Activated CD4-positive, alpha-beta memory T cell treated with anti-CD3 and anti-CD28 coated beads for 36 hours (primary cell): ENCODE results near the gene SYCP3. TPM values are rescaled to one million over a fixed set of nuclear protein-coding genes. Genes with fewer than 3 reads are reported as not detected.
"Not testable (repeated sequence)": the region's sequence is repeated elsewhere in the genome, so short reads cannot be mapped to it uniquely, and the experiment has no call there.

Experiments
- CTCF ChIA-PET: fragments of 350-600 bp; sonication (Branson Sonifier 250); formaldehyde crosslinking; loops from one replicate; lab custom pipeline; 2021; ENCODE audit warnings: antibody characterized with exemption, inconsistent platforms; lab: Charles Lee
- POLR2A ChIA-PET: fragments of 350-600 bp; sonication (Branson Sonifier 250); formaldehyde crosslinking; loops from one replicate; lab custom pipeline; 2021; ENCODE audit warnings: antibody characterized with exemption; lab: Charles Lee
- DNase-seq: peaks from one replicate; pipeline ENCODE4 v3.0.0-alpha.2; 2020
- H3K27ac Mint-ChIP-seq: one replicate; pipeline ENCODE4 v1.8.0; 2021; ENCODE audit warnings: mixed read lengths
- H3K27me3 Mint-ChIP-seq: one replicate; pipeline ENCODE4 v1.8.0; 2021; ENCODE audit warnings: mixed read lengths
- H3K36me3 Mint-ChIP-seq: one replicate; pipeline ENCODE4 v1.8.0; 2021; ENCODE audit warnings: mixed read lengths
- H3K4me1 Mint-ChIP-seq: one replicate; pipeline ENCODE4 v1.8.0; 2021; ENCODE audit warnings: low read depth, mixed read lengths
- H3K4me3 Mint-ChIP-seq: one replicate; pipeline ENCODE4 v1.8.0; 2021; ENCODE audit warnings: mild to moderate bottlenecking, mixed read lengths
- H3K9me3 Mint-ChIP-seq: one replicate; pipeline ENCODE4 v1.8.0; 2021; ENCODE audit warnings: mixed read lengths
- intact Hi-C: fragments of 100-400 bp; cut with micrococcal nuclease; formaldehyde crosslinking; loops from one replicate; pipeline ENCODE4 v1.15.1; 2023
- total RNA-seq, 2 experiments: library from RNA; stranded (reverse); gene quantifications; one replicate each; pipeline ENCODE4 v1.2.3, GENCODE V29; 2021

SYCP3 gene
- total RNA-seq, 2 experiments from 2014 or later = 0.07 TPM; not detected in 1

- Mint-ChIP-seq H3K27me3 (no peaks in the 10 kb centered on the region), H3K4me1 (no peaks in the 10 kb centered on the region), H3K27ac (no peak overlapping the region), H3K9me3 (no peaks in the 10 kb centered on the region), H3K36me3 (peaks cover 17% of the 10 kb centered on the region), H3K4me3 (no peak overlapping the region)
- ChIA-PET CTCF (no interaction called here), POLR2A (interaction anchor here (0.5 kb wide), 1 partner anchor 201 kb away, joined by 3 read pairs; no protein-coding TSS in a partner anchor)
- no peak for DNase-seq
- intact Hi-C loops = no loop called here
Measured at GRCh38 chr12:101737476-101737875, 1.8 kb downstream of the SYCP3 start.

GRCh38 chr12:101734482-101734881, 4.8 kb downstream of the SYCP3 start:
- H3K36me3 Mint-ChIP-seq = peaks cover 20% of the 10 kb centered on the region
- POLR2A ChIA-PET, H3K4me1 Mint-ChIP-seq, H3K27ac Mint-ChIP-seq, H3K4me3 Mint-ChIP-seq, H3K27me3 Mint-ChIP-seq, CTCF ChIA-PET, DNase-seq, H3K9me3 Mint-ChIP-seq, intact Hi-C loops: not testable (repeated sequence)

- POLR2A ChIA-PET = no interaction called here
- Mint-ChIP-seq H3K9me3 (no peaks in the 10 kb centered on the region), H3K4me3 (no peak overlapping the region), H3K4me1 (no peaks in the 10 kb centered on the region), H3K27me3 (no peaks in the 10 kb centered on the region), H3K36me3 (peaks cover 20% of the 10 kb centered on the region), H3K27ac (no peak overlapping the region)
- CTCF ChIA-PET = interaction anchor here (1.0 to 1.2 kb wide), 2 partner anchors 41 to 319 kb away, joined by 3 read pairs; no protein-coding TSS in a partner anchor
- intact Hi-C loops = no loop called here
- DNase-seq = no peak
Measured at GRCh38 chr12:101733166-101733565, 6.1 kb downstream of the SYCP3 start.

GRCh38 chr12:101732318-101732717, 6.9 kb downstream of the SYCP3 start:
- Mint-ChIP-seq H3K36me3 (peaks cover 15% of the 10 kb centered on the region), H3K27me3 (no peaks in the 10 kb centered on the region), H3K9me3 (no peaks in the 10 kb centered on the region), H3K27ac (no peak overlapping the region), H3K4me1 (no peaks in the 10 kb centered on the region), H3K4me3 (no peak overlapping the region)
- ChIA-PET POLR2A (no interaction called here), CTCF (interaction anchor here (1.0 to 1.2 kb wide), 2 partner anchors 42 to 318 kb away, joined by 3 read pairs; no protein-coding TSS in a partner anchor)
- no peak for DNase-seq
- intact Hi-C loops = no loop called here

GRCh38 chr12:101729842-101730241, 9.4 kb downstream of the SYCP3 start:
- ChIA-PET CTCF (no interaction called here), POLR2A (no interaction called here)
- H3K36me3 Mint-ChIP-seq = peaks cover 19% of the 10 kb centered on the region
- no peaks in the 10 kb centered on the region for H3K4me1 Mint-ChIP-seq
- no peak for DNase-seq
- no peak overlapping the region for H3K27ac Mint-ChIP-seq
- no peak overlapping the region for H3K4me3 Mint-ChIP-seq
- intact Hi-C loops = no loop called here
- no peaks in the 10 kb centered on the region for H3K9me3 Mint-ChIP-seq
- H3K27me3 Mint-ChIP-seq = no peaks in the 10 kb centered on the region

- CTCF ChIA-PET = no interaction called here
- POLR2A ChIA-PET = no interaction called here
- Mint-ChIP-seq H3K27ac (no peak overlapping the region), H3K27me3 (no peaks in the 10 kb centered on the region), H3K4me1 (no peaks in the 10 kb centered on the region), H3K36me3 (peaks cover 13% of the 10 kb centered on the region), H3K4me3 (no peak overlapping the region), H3K9me3 (no peaks in the 10 kb centered on the region)
- no peak for DNase-seq
- intact Hi-C loops = no loop called here
Measured at GRCh38 chr12:101727098-101727497, 12.2 kb downstream of the SYCP3 start.

GRCh38 chr12:101722392-101722791, 16.9 kb downstream of the SYCP3 start:
- ChIA-PET CTCF (interaction anchor here (0.6 kb wide), 1 partner anchor 304 kb away, joined by 6 read pairs; no protein-coding TSS in a partner anchor), POLR2A (no interaction called here)
- no peak for DNase-seq
- no peaks in the 10 kb centered on the region for H3K9me3 Mint-ChIP-seq
- no peak overlapping the region for H3K4me3 Mint-ChIP-seq
- H3K27me3 Mint-ChIP-seq = no peaks in the 10 kb centered on the region
- peaks cover 8% of the 10 kb centered on the region for H3K36me3 Mint-ChIP-seq
- H3K4me1 Mint-ChIP-seq = no peaks in the 10 kb centered on the region
- intact Hi-C loops = no loop called here
- H3K27ac Mint-ChIP-seq = no peak overlapping the region

GRCh38 chr12:101720118-101720517, 19.1 kb downstream of the SYCP3 start:
- POLR2A ChIA-PET = no interaction called here

GRCh38 chr12:101719566-101719965, 19.7 kb downstream of the SYCP3 start:
- POLR2A ChIA-PET = no interaction called here
- no peaks in the 10 kb centered on the region for H3K27me3 Mint-ChIP-seq
- no peak for DNase-seq
- H3K4me3 Mint-ChIP-seq = no peak overlapping the region
- H3K4me1 Mint-ChIP-seq = no peaks in the 10 kb centered on the region
- H3K36me3 Mint-ChIP-seq = peaks cover 4% of the 10 kb centered on the region
- CTCF ChIA-PET = no interaction called here
- no peak overlapping the region for H3K27ac Mint-ChIP-seq
- intact Hi-C loops = loop anchor here (5.0 kb wide), 1 partner anchor 47 kb away; no protein-coding TSS in a partner anchor
- H3K9me3 Mint-ChIP-seq = no peaks in the 10 kb centered on the region

More at GRCh38 chr12:101720118-101720517, 19.1 kb downstream of the SYCP3 start:
- H3K4me1 Mint-ChIP-seq = no peaks in the 10 kb centered on the region
- no peak overlapping the region for H3K4me3 Mint-ChIP-seq
- H3K9me3 Mint-ChIP-seq = no peaks in the 10 kb centered on the region
- H3K27me3 Mint-ChIP-seq = no peaks in the 10 kb centered on the region
- peaks cover 4% of the 10 kb centered on the region for H3K36me3 Mint-ChIP-seq
- CTCF ChIA-PET = no interaction called here
- intact Hi-C loops = no loop called here
- H3K27ac Mint-ChIP-seq = no peak overlapping the region
- DNase-seq = no peak

GRCh38 chr12:101714877-101715444, 24.3 kb downstream of the SYCP3 start:
- Mint-ChIP-seq H3K9me3 (no peaks in the 10 kb centered on the region), H3K27ac (no peak overlapping the region), H3K4me3 (no peak overlapping the region), H3K27me3 (no peaks in the 10 kb centered on the region), H3K36me3 (no peaks in the 10 kb centered on the region), H3K4me1 (peaks cover 9% of the 10 kb centered on the region)
- intact Hi-C loops = loop anchor here (5.0 kb wide), 1 partner anchor 43 kb away; no protein-coding TSS in a partner anchor
- ChIA-PET CTCF (interaction anchor here (1.5 kb wide), 1 partner anchor 41 kb away, joined by 3 read pairs; no protein-coding TSS in a partner anchor), POLR2A (no interaction called here)
- DNase-seq = no peak

- Mint-ChIP-seq H3K36me3 (no peaks in the 10 kb centered on the region), H3K27me3 (no peaks in the 10 kb centered on the region), H3K27ac (no peak overlapping the region), H3K4me1 (peaks cover 15% of the 10 kb centered on the region), H3K9me3 (no peaks in the 10 kb centered on the region), H3K4me3 (no peak overlapping the region)
- intact Hi-C loops = no loop called here
- no peak for DNase-seq
- ChIA-PET CTCF (interaction anchor here (1.0 to 1.5 kb wide), 2 partner anchors 42 to 47 kb away, joined by 3 to 4 read pairs; no protein-coding TSS in a partner anchor), POLR2A (no interaction called here)
Measured at GRCh38 chr12:101713930-101714329, 25.3 kb downstream of the SYCP3 start.

- ChIA-PET CTCF (interaction anchor here (0.5 to 1.5 kb wide), 2 partner anchors 43 to 469 kb away, joined by 3 read pairs; no protein-coding TSS in a partner anchor), POLR2A (no interaction called here)
- intact Hi-C loops = no loop called here
- Mint-ChIP-seq H3K4me3 (no peak overlapping the region), H3K27ac (no peak overlapping the region), H3K27me3 (no peaks in the 10 kb centered on the region), H3K4me1 (peaks cover 15% of the 10 kb centered on the region), H3K36me3 (no peaks in the 10 kb centered on the region), H3K9me3 (no peaks in the 10 kb centered on the region)
- no peak for DNase-seq
Measured at GRCh38 chr12:101713059-101713682, 26.1 kb downstream of the SYCP3 start.
